ENCODE results near the gene CLCA2. TPM values are rescaled to one million over a fixed set of nuclear protein-coding genes. Genes with fewer than 3 reads are reported as not detected.

Gene CLCA2
- polyA plus RNA-seq, 1 donor from 2014 or later = not detected

DNA sequence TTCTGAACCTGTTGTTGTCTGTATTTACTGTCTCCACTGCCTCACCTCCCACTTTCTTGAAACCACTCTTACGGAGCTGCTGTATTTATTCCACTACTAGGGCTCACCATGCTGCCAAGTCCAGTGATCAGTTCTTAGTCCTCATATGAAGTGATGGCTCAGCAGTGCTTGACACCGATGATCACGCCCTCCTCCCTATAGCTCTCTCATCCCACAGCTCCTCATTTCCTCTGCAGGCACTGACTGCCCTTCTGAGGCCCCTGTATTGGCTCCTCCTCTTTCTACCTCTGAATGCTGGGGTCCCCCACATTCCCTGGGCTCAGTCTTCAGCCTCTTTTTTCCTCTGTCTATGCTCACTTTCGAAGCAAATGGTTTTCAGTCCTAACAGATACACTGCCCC, 48.2 kb downstream of the CLCA2 start:
- Histone ChIP-seq H3K27me3 (ENCODE audit: insufficient read depth, low read depth, low read length) (no peaks in the 10 kb centered on the region), H3F3A (ENCODE audit: insufficient read depth, low read length, poor library complexity, severe bottlenecking) (no peaks in the 10 kb centered on the region), H3K4me2 (ENCODE audit: low read length) (no peak overlapping the region), H3K36me3 (ENCODE audit: insufficient read depth, low read length) (no peaks in the 10 kb centered on the region), H3K9ac (ENCODE audit: low read length) (no peak overlapping the region), H3K27ac (ENCODE audit: low read length) (no peak overlapping the region), H4K20me1 (ENCODE audit: insufficient read depth) (no peaks in the 10 kb centered on the region), H3K4me3 (ENCODE audit: low read length) (no peak overlapping the region), H3K9me2 (ENCODE audit: insufficient read depth, low read length) (no peaks in the 10 kb centered on the region), H3K79me2 (replicated peaks; ENCODE audit: insufficient read depth, low read length) (no peaks in the 10 kb centered on the region), H2AFZ (ENCODE audit: low read depth, low read length) (no peak overlapping the region), H3K9me3 (ENCODE audit: low read length) (no peaks in the 10 kb centered on the region)
- TF ChIP-seq, protein P1, sequence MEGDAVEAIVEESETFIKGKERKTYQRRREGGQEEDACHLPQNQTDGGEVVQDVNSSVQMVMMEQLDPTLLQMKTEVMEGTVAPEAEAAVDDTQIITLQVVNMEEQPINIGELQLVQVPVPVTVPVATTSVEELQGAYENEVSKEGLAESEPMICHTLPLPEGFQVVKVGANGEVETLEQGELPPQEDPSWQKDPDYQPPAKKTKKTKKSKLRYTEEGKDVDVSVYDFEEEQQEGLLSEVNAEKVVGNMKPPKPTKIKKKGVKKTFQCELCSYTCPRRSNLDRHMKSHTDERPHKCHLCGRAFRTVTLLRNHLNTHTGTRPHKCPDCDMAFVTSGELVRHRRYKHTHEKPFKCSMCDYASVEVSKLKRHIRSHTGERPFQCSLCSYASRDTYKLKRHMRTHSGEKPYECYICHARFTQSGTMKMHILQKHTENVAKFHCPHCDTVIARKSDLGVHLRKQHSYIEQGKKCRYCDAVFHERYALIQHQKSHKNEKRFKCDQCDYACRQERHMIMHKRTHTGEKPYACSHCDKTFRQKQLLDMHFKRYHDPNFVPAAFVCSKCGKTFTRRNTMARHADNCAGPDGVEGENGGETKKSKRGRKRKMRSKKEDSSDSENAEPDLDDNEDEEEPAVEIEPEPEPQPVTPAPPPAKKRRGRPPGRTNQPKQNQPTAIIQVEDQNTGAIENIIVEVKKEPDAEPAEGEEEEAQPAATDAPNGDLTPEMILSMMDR (IDR thresholded peaks at IDR 0.05; ENCODE audit: poor library complexity, severe bottlenecking) = no peak
- no peak for TF ChIP-seq POLR2AphosphoS5 (IDR thresholded peaks at IDR 0.05)
- no peak for TF ChIP-seq SMC3 (conservative IDR thresholded peaks at IDR 0.05; ENCODE audit: poor library complexity)
- no peak for TF ChIP-seq RAD21 (conservative IDR thresholded peaks at IDR 0.05)
- TF ChIP-seq EZH2 (IDR thresholded peaks at IDR 0.05; ENCODE audit: borderline replicate concordance, insufficient read depth, low read length, poor library complexity, severe bottlenecking) = no peak
- no peak for TF ChIP-seq EP300 (conservative IDR thresholded peaks at IDR 0.05; ENCODE audit: poor library complexity, severe bottlenecking)
- no peak for TF ChIP-seq MXI1 (conservative IDR thresholded peaks at IDR 0.05; ENCODE audit: poor library complexity, severe bottlenecking)
- TF ChIP-seq, protein P2, sequence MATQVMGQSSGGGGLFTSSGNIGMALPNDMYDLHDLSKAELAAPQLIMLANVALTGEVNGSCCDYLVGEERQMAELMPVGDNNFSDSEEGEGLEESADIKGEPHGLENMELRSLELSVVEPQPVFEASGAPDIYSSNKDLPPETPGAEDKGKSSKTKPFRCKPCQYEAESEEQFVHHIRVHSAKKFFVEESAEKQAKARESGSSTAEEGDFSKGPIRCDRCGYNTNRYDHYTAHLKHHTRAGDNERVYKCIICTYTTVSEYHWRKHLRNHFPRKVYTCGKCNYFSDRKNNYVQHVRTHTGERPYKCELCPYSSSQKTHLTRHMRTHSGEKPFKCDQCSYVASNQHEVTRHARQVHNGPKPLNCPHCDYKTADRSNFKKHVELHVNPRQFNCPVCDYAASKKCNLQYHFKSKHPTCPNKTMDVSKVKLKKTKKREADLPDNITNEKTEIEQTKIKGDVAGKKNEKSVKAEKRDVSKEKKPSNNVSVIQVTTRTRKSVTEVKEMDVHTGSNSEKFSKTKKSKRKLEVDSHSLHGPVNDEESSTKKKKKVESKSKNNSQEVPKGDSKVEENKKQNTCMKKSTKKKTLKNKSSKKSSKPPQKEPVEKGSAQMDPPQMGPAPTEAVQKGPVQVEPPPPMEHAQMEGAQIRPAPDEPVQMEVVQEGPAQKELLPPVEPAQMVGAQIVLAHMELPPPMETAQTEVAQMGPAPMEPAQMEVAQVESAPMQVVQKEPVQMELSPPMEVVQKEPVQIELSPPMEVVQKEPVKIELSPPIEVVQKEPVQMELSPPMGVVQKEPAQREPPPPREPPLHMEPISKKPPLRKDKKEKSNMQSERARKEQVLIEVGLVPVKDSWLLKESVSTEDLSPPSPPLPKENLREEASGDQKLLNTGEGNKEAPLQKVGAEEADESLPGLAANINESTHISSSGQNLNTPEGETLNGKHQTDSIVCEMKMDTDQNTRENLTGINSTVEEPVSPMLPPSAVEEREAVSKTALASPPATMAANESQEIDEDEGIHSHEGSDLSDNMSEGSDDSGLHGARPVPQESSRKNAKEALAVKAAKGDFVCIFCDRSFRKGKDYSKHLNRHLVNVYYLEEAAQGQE (IDR thresholded peaks at IDR 0.05; ENCODE audit: borderline replicate concordance) = no peak
- TF ChIP-seq TAF1 (IDR thresholded peaks at IDR 0.05; ENCODE audit: low read depth) = no peak

DNA sequence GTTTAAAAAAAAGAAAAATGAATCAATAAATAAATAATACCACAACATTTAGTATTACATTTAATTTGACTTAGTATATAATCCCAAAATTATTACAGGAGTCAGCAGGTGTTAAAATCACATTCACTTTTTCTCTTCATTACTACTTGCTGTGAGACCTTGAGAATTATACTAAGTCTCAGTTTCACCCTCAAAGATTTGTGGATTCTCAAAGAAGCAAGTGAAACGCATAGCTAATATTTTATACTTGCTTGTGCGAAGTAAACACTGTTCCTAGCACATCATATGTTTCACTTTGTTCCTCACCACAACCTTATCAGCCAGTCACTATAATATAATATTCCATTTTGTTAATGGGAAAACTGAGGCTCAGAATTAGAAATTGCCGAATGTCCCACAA, 48.8 kb downstream of the CLCA2 start:
- TF ChIP-seq, protein P2 (IDR thresholded peaks at IDR 0.05; ENCODE audit: borderline replicate concordance) = no peak
- no peak for TF ChIP-seq EP300 (conservative IDR thresholded peaks at IDR 0.05; ENCODE audit: poor library complexity, severe bottlenecking)
- Histone ChIP-seq H3K9ac (ENCODE audit: low read length) (no peak overlapping the region), H3K9me3 (ENCODE audit: low read length) (no peaks in the 10 kb centered on the region), H3K4me3 (ENCODE audit: low read length) (no peak overlapping the region), H3K4me2 (ENCODE audit: low read length) (no peak overlapping the region), H3K79me2 (replicated peaks; ENCODE audit: insufficient read depth, low read length) (no peaks in the 10 kb centered on the region), H3K27ac (ENCODE audit: low read length) (no peak overlapping the region), H4K20me1 (ENCODE audit: insufficient read depth) (no peaks in the 10 kb centered on the region), H3F3A (ENCODE audit: insufficient read depth, low read length, poor library complexity, severe bottlenecking) (no peaks in the 10 kb centered on the region), H2AFZ (ENCODE audit: low read depth, low read length) (no peak overlapping the region), H3K9me2 (ENCODE audit: insufficient read depth, low read length) (no peaks in the 10 kb centered on the region), H3K36me3 (ENCODE audit: insufficient read depth, low read length) (no peaks in the 10 kb centered on the region), H3K27me3 (ENCODE audit: insufficient read depth, low read depth, low read length) (no peaks in the 10 kb centered on the region)

All from neural cell (in vitro differentiated cells).